ENCODE data around the gene CYP2J2.
"Not testable (repeated sequence)": the region's sequence is repeated elsewhere in the genome, so short reads cannot be mapped to it uniquely, and the experiment has no call there.

The CYP2J2 gene

GRCh38 chr1:59928996-59929395 is 2.4 kb upstream of the CYP2J2 start:
- Histone ChIP-seq H3K9me3 (ENCODE audit: low read length) (no peaks in the 10 kb centered on the region), H3K9ac (ENCODE audit: low read length) (no peak overlapping the region), H3K79me2 (ENCODE audit: insufficient read depth, low read length) (no peaks in the 10 kb centered on the region), H3K4me3 (ENCODE audit: low read depth, low read length, poor library complexity, severe bottlenecking) (no peak overlapping the region), H2AFZ (ENCODE audit: low read length) (no peak overlapping the region), H3K9me2 (ENCODE audit: low read depth, low read length) (no peaks in the 10 kb centered on the region), H3K27me3 (ENCODE audit: insufficient read depth, low read length) (no peaks in the 10 kb centered on the region), H3F3A (ENCODE audit: insufficient read depth, low read length) (no peaks in the 10 kb centered on the region), H3K36me3 (ENCODE audit: insufficient read depth, low read length) (no peaks in the 10 kb centered on the region), H3K4me1 (ENCODE audit: insufficient read depth, low read length, severe bottlenecking) (no peaks in the 10 kb centered on the region), H3K27ac (ENCODE audit: low read depth, low read length, poor library complexity, severe bottlenecking) (no peak overlapping the region), H4K20me1 (ENCODE audit: insufficient read depth, low read length) (no peaks in the 10 kb centered on the region), H3K4me2 (ENCODE audit: low read length) (no peak overlapping the region)
- no peak for TF ChIP-seq CTCF (IDR thresholded peaks at IDR 0.05; ENCODE audit: low read length)
- no peak for TF ChIP-seq EZH2 (IDR thresholded peaks at IDR 0.05; ENCODE audit: borderline replicate concordance, low read length)

- H3K9me3 ChIP-seq (ENCODE audit: low read length) = no peaks in the 10 kb centered on the region
- H3K4me3 ChIP-seq (ENCODE audit: low read depth, low read length, poor library complexity, severe bottlenecking) = no peak overlapping the region
- H3K36me3 ChIP-seq (ENCODE audit: insufficient read depth, low read length) = no peaks in the 10 kb centered on the region
- H3K27me3 ChIP-seq (ENCODE audit: insufficient read depth, low read length) = no peaks in the 10 kb centered on the region
- H2AFZ ChIP-seq (ENCODE audit: low read length) = no peak overlapping the region
- no peaks in the 10 kb centered on the region for H3K9me2 ChIP-seq (ENCODE audit: low read depth, low read length)
- H3K4me2 ChIP-seq (ENCODE audit: low read length) = no peak overlapping the region
- no peaks in the 10 kb centered on the region for H4K20me1 ChIP-seq (ENCODE audit: insufficient read depth, low read length)
- no peak overlapping the region for H3K9ac ChIP-seq (ENCODE audit: low read length)
- H3F3A ChIP-seq (ENCODE audit: insufficient read depth, low read length) = no peaks in the 10 kb centered on the region
- H3K79me2 ChIP-seq (ENCODE audit: insufficient read depth, low read length) = no peaks in the 10 kb centered on the region
- H3K4me1 ChIP-seq (ENCODE audit: insufficient read depth, low read length, severe bottlenecking) = no peaks in the 10 kb centered on the region
- H3K27ac ChIP-seq (ENCODE audit: low read depth, low read length, poor library complexity, severe bottlenecking) = no peak overlapping the region
- TF ChIP-seq CTCF (IDR thresholded peaks at IDR 0.05; ENCODE audit: low read length) (no peak), EZH2 (IDR thresholded peaks at IDR 0.05; ENCODE audit: borderline replicate concordance, low read length) (no peak)
These were observed 640 bp upstream of the CYP2J2 start for GRCh38 chr1:59927213-59927612.

GRCh38 chr1:59924653-59925052 is 1.9 kb downstream of the CYP2J2 start:
- no peak overlapping the region for H2AFZ ChIP-seq (ENCODE audit: low read length)
- no peaks in the 10 kb centered on the region for H3K9me2 ChIP-seq (ENCODE audit: low read depth, low read length)
- TF ChIP-seq EZH2 (IDR thresholded peaks at IDR 0.05; ENCODE audit: borderline replicate concordance, low read length) (no peak), CTCF (IDR thresholded peaks at IDR 0.05; ENCODE audit: low read length) (no peak)
- no peak overlapping the region for H3K27ac ChIP-seq (ENCODE audit: low read depth, low read length, poor library complexity, severe bottlenecking)
- H3F3A ChIP-seq (ENCODE audit: insufficient read depth, low read length) = no peaks in the 10 kb centered on the region
- no peaks in the 10 kb centered on the region for H3K79me2 ChIP-seq (ENCODE audit: insufficient read depth, low read length)
- no peaks in the 10 kb centered on the region for H4K20me1 ChIP-seq (ENCODE audit: insufficient read depth, low read length)
- no peaks in the 10 kb centered on the region for H3K9me3 ChIP-seq (ENCODE audit: low read length)
- H3K4me1 ChIP-seq (ENCODE audit: insufficient read depth, low read length, severe bottlenecking) = no peaks in the 10 kb centered on the region
- H3K4me3 ChIP-seq (ENCODE audit: low read depth, low read length, poor library complexity, severe bottlenecking) = no peak overlapping the region
- no peaks in the 10 kb centered on the region for H3K36me3 ChIP-seq (ENCODE audit: insufficient read depth, low read length)
- no peaks in the 10 kb centered on the region for H3K27me3 ChIP-seq (ENCODE audit: insufficient read depth, low read length)
- no peak overlapping the region for H3K4me2 ChIP-seq (ENCODE audit: low read length)
- H3K9ac ChIP-seq (ENCODE audit: low read length) = no peak overlapping the region

GRCh38 chr1:59921258-59921899 is 5.2 kb downstream of the CYP2J2 start:
- H3K27ac ChIP-seq (ENCODE audit: low read depth, low read length, poor library complexity, severe bottlenecking); H3K36me3 ChIP-seq (ENCODE audit: insufficient read depth, low read length); H3K9ac ChIP-seq (ENCODE audit: low read length); H3K4me2 ChIP-seq (ENCODE audit: low read length); H3K27me3 ChIP-seq (ENCODE audit: insufficient read depth, low read length); H3K79me2 ChIP-seq (ENCODE audit: insufficient read depth, low read length); H3K4me3 ChIP-seq (ENCODE audit: low read depth, low read length, poor library complexity, severe bottlenecking); H3K9me3 ChIP-seq (ENCODE audit: low read length); H4K20me1 ChIP-seq (ENCODE audit: insufficient read depth, low read length); H2AFZ ChIP-seq (ENCODE audit: low read length); H3K9me2 ChIP-seq (ENCODE audit: low read depth, low read length); H3F3A ChIP-seq (ENCODE audit: insufficient read depth, low read length); H3K4me1 ChIP-seq (ENCODE audit: insufficient read depth, low read length, severe bottlenecking): not testable (repeated sequence)

Data from OCI-LY1 (cell line).